ENCODE measurements around the gene TMEM255A. TPM values are rescaled to one million over a fixed set of nuclear protein-coding genes. Genes with fewer than 3 reads are reported as not detected.

Gene TMEM255A
- total and polyA plus RNA-seq, 2 donors from 2014 or later = 1.2 to 2.8 TPM

DNA sequence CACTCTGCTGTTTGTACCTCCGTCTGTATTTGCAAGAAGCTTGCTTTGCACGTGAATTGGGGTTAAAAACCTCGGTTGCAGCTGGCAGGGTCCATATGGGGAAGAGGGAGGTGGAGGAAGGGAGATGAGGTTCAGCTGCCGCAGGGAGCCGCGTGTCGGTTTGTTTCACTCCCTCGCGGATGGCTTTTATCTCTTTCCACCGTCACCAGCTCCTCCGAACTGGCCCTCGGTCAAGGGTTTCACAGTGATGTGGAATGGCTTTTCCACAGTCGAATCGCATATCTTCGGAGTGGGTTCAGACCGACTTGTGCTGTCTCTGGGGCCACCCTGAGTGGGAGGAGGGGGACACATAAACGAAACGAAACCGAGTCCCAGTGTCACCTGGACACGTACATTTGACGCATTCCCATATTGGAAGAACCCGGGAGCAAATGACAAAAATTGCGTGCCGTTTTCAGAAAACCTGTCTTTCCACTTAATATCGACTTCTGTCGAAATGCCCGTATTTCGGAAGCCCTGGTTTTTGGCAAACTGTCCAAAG lies 59.7 kb downstream of the TMEM255A start:
- Histone ChIP-seq H3K27me3 (ENCODE audit: control insufficient read depth, insufficient read depth, low read length) (peaks cover 2% of the 10 kb centered on the region), H3K4me1 (ENCODE audit: control insufficient read depth in 2 of 3, insufficient read depth in 2 of 3, low read depth in 1 of 3, low read length in 3 of 3) (peaks cover 0 to 3% (median 0%) of the 10 kb centered on the region in 3 donors), H3K4me3 (ENCODE audit: low read length in 3 of 3) (peak overlapping the region; percentile 80 to 90 (median 88)), H3K9ac (ENCODE audit: low read length in 3 of 3) (peak overlapping the region; percentile 65 to 80 (median 69)), H3K27ac (ENCODE audit: low read depth in 2 of 2, low read length in 2 of 2) (peak overlapping the region in 1 of 2 donors; percentile 82), H3K36me3 (ENCODE audit: control insufficient read depth in 2 of 3, insufficient read depth in 3 of 3, low read length in 3 of 3) (peaks cover 0 to 10% (median 3%) of the 10 kb centered on the region in 3 donors), H3K9me3 (ENCODE audit: control insufficient read depth in 2 of 3, insufficient read depth in 1 of 3, low read length in 3 of 3) (peaks cover 0 to 1% (median 0%) of the 10 kb centered on the region in 3 donors)
- peak in 4 of 5 donors; percentile 49 to 68 (median 56) for DNase-seq
- FAIRE-seq = no peak
- intact Hi-C loops (cut with DNase I) = no loop called here
- TF ChIP-seq, protein P1, sequence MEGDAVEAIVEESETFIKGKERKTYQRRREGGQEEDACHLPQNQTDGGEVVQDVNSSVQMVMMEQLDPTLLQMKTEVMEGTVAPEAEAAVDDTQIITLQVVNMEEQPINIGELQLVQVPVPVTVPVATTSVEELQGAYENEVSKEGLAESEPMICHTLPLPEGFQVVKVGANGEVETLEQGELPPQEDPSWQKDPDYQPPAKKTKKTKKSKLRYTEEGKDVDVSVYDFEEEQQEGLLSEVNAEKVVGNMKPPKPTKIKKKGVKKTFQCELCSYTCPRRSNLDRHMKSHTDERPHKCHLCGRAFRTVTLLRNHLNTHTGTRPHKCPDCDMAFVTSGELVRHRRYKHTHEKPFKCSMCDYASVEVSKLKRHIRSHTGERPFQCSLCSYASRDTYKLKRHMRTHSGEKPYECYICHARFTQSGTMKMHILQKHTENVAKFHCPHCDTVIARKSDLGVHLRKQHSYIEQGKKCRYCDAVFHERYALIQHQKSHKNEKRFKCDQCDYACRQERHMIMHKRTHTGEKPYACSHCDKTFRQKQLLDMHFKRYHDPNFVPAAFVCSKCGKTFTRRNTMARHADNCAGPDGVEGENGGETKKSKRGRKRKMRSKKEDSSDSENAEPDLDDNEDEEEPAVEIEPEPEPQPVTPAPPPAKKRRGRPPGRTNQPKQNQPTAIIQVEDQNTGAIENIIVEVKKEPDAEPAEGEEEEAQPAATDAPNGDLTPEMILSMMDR (IDR thresholded peaks at IDR 0.05; ENCODE audit: borderline replicate concordance, extremely low read depth, insufficient read depth) = no peak

DNA sequence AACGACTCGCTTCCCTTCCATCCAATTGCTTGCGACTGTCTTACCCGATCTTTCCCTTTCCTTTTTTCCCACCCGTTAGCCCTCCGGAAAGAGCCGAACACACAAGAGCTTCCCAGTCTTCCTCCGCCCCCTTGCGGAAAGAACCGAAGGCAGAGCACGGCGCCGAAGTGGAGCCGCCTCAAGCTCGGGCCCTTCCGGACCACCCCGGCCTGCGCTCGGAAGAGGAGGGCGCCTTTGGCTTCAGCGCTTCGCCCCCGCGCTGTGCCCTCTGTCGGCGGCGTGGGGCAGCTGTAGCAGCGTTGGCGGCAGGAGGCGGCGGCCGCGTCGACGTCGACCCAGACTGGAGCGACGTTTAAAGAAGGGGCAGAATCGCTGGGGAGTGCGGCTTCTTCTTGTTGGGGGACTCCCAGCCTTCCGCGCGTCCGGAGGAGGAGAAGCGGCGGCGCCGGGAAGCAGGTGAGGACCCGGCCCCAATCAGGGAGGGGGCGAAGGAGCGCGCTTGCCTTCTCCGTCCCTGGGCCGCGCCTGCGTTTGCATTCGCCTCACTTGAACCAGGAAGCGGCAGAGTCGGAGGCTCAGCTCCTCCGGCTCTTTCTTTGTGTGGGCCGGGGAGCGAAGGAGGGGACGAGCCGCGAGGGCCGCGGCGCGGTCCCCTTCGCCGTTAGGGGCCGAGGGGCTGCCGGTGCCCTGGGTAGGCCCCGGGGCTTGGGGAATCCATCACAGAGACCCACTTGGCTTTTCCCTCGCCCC lies 60.6 kb downstream of the TMEM255A start, which contains the start of gene ZBTB33:
ZBTB33 (plus strand) TSS at position 291 of the 750 bp plus-strand sequence. CDS start 2,604 bp downstream, outside the sequence.
- peaks cover 0 to under 1% (median 0%) of the 10 kb centered on the region in 3 donors for H3K9me3 ChIP-seq (ENCODE audit: control insufficient read depth in 2 of 3, insufficient read depth in 1 of 3, low read length in 3 of 3)
- peak within 1 kb of the TSS; percentile 80 to 90 (median 88) for H3K4me3 ChIP-seq (ENCODE audit: low read length in 3 of 3)
- intact Hi-C loops (cut with DNase I) = no loop called here
- TF ChIP-seq, protein P1 (IDR thresholded peaks at IDR 0.05; ENCODE audit: borderline replicate concordance, extremely low read depth, insufficient read depth) = peak; percentile 36
- peak within 1 kb of the TSS; percentile 65 to 80 (median 69) for H3K9ac ChIP-seq (ENCODE audit: low read length in 3 of 3)
- H3K27ac ChIP-seq (ENCODE audit: low read depth in 2 of 2, low read length in 2 of 2) = peak within 1 kb of the TSS; percentile 82 to 92
- peaks cover 0 to 3% (median 0%) of the 10 kb centered on the region in 3 donors for H3K4me1 ChIP-seq (ENCODE audit: control insufficient read depth in 2 of 3, insufficient read depth in 2 of 3, low read depth in 1 of 3, low read length in 3 of 3)
- DNase-seq (peak; percentile 94 to 98 (median 95)), FAIRE-seq (peak; percentile 97)
- peaks cover 2% of the 10 kb centered on the region for H3K27me3 ChIP-seq (ENCODE audit: control insufficient read depth, insufficient read depth, low read length)
- H3K36me3 ChIP-seq (ENCODE audit: control insufficient read depth in 2 of 3, insufficient read depth in 3 of 3, low read length in 3 of 3) = peaks cover 0 to 10% (median 3%) of the 10 kb centered on the region in 3 donors

DNA sequence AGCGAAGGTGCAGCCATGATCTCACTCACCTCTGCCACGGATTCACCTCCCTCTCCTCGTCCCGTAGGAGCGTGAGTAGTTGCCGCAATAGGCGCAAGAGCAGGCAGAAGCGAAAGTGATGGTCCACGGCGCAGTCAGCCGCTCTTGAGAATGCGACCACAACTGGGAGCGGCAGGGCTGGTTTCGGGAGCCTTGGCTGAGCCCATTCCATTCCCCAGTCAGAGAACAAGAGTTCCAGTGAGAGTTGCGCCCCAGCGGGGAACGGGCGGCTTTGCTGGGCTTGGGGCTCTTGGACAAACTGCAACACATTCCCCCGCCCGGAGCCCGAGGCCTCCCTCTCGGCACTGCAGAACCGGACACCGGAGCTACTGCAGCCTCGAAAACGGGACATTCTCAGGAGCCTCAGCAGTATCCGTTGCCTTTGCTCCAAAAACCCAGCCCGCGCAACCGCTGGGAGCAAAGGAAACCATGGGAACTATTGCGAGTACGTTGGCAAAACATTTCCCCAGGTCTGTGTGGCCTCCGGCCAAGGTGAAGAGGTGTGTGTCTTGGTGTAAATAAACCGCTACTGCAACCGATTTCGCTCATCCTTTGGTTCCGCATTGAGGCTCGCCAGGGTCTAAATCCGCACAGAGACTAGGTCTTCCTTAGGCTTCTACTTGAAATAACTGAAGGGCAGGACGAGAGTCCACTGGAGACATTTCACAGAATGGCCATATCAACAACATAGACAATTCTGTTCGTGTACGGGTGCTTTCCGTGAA lies 66.3 kb downstream of the TMEM255A start:
- no peaks in the 10 kb centered on the region for H3K9me3 ChIP-seq (ENCODE audit: control insufficient read depth in 2 of 3, insufficient read depth in 1 of 3, low read length in 3 of 3)
- H3K9ac ChIP-seq (ENCODE audit: low read length in 3 of 3) = peak overlapping the region; percentile 63 to 80 (median 78)
- TF ChIP-seq, protein P1 (IDR thresholded peaks at IDR 0.05; ENCODE audit: borderline replicate concordance, extremely low read depth, insufficient read depth) = no peak
- peak overlapping the region; percentile 86 to 93 (median 89) for H3K4me3 ChIP-seq (ENCODE audit: low read length in 3 of 3)
- FAIRE-seq (peak; percentile 6), DNase-seq (peak; percentile 76 to 88 (median 86))
- peaks cover 0 to under 1% (median 0%) of the 10 kb centered on the region in 3 donors for H3K4me1 ChIP-seq (ENCODE audit: control insufficient read depth in 2 of 3, insufficient read depth in 2 of 3, low read depth in 1 of 3, low read length in 3 of 3)
- peaks cover 2% of the 10 kb centered on the region for H3K27me3 ChIP-seq (ENCODE audit: control insufficient read depth, insufficient read depth, low read length)
- no peaks in the 10 kb centered on the region for H3K36me3 ChIP-seq (ENCODE audit: control insufficient read depth in 2 of 3, insufficient read depth in 3 of 3, low read length in 3 of 3)
- peak overlapping the region; percentile 74 to 77 for H3K27ac ChIP-seq (ENCODE audit: low read depth in 2 of 2, low read length in 2 of 2)
- intact Hi-C loops (cut with DNase I) = no loop called here

Data from kidney (tissue), 14 donors.